Activated CD4-positive, alpha-beta T cell treated with anti-CD3 and anti-CD28 coated beads, Interleukin-2, Interleukin-6, amounts not matched to agents 100 ng/mL and 50 ng/mL, durations not matched to agents 16 hours and 8 hours (primary cell): ENCODE data around the gene NMT2.

Experiments
- DNase-seq: peaks from one replicate; pipeline ENCODE4 v3.0.0-alpha.2; 2020

The NMT2 gene

DNA sequence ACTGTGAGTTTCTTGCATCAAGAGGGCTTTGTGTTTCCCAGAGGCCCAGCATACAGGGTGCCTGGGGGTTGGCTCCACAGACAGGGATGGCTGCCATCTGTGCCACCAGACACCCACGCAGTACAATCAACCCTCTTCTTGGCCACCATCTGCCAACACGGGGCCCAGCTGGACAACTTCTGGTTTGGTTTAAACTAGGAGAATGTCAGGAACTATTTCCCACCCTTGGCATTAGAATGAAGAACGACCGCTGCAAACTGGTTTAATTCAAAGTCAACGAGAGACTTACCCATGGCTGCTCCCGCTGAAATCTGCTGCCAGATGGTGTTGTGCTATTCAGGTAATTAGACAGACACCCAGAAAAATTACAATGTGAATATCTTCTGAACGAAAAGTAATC lies 27.8 kb downstream of the NMT2 start:
- no peak for DNase-seq

- no peak for DNase-seq
These were observed 30.9 kb downstream of the NMT2 start for GRCh38 chr10:15137636-15138035.

- DNase-seq, result no peak
These were observed 31.5 kb downstream of the NMT2 start for GRCh38 chr10:15137036-15137359.

- DNase-seq, result no peak
These were observed 32.1 kb downstream of the NMT2 start for GRCh38 chr10:15136129-15137035.

DNA sequence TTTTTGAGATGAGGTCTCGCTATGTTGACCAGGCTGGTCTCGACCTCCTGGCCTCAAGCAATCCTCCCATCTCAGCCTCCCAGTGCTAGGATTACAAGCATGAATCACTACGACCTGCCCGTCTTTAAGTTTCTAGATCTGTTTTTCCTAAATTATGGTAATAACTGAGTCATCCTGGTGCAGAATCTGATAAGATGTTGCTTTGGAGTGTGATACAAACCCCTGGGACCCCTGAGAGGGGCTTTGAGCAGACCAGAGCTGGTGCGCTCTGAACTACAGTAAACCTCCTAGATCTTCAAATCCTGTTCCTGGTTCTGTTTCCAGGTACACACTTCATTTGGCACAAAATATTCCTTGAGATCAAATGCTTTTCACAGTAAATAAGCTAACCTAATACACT lies 37.2 kb downstream of the NMT2 start:
- no peak for DNase-seq

DNA sequence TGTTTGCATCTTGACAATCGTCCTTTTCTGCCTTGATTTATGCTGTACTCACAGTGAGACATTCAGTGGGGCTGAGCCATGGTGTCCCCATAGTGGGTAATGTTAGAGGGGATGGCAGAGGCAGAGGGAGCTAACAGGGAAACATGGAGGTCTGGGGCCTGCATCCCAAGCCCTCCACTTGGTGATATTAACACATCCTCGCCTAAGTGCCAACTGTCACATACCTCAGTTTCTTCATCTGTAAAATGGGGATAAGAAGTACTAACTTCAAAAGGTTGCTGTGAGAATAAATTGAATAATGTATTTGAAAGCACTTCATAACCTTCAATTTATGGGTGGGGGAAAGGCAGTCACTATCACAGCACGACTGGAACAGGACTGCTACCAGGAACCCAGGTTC lies 43.6 kb downstream of the NMT2 start:
- DNase-seq, result no peak

DNA sequence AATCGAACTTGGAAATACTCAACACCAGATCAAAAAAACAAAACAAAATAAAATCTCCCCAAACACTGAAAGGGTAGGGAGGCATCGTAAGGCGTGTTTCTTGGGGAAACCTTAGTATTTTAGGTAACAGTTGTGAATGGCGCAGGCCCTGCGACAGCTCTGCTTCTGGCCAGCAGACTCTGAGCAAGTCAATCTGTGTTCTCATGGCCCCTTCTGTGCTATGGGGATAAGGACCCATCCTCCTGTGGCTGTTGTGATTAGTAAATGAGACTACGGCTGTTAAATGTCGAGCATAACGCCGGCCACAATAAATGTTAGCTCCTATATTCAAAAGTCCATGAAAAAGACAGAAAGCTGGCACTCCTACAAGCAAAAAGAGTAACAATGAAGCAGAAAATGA lies 44.3 kb downstream of the NMT2 start:
- no peak for DNase-seq

DNA sequence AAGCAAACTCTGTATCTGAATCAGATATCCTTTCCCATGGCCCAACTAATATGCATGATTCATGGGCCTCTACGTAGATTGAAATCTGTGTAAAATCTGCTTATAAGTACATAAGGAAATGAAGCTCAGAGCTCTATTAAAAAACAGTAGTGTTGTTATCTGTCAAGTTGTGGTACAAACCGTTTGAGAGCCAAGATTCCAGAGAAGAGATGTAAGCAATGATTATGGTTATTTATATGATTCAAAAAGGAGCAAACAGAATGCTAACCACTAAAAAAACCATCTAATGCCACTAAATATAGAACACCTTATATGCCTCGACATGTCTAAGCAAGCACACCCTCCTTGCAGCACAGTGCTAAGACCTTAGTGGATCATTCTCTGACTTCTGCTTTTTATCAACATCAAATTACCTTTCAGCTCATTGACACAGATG lies 44.7 kb downstream of the NMT2 start:
- peak; percentile 68 for DNase-seq

DNA sequence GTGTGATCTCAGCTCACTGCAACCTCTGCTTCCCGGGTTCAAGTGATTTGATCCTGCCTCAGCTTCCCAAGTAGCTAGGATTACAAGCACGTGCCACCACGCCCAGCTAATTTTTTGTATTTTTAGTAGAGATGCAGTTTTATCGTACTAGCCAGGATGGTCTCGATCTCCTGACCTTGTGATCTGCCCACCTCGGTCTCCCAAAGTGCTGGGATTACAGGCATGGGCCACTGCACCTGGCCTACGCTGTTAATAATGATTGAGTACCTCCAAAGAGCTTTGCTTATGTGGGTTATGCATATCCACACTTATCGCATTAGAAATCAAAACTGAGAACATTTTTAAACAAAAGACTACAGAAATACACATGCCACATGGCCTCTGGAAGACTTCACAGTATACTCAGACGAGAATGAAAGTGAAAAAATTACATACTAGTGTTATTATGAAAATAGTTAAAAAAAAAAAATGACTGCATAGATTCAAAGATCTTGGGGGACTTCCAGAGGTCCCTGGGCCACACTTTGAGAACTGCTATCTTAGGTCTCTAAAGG lies 45.9 kb downstream of the NMT2 start:
- DNase-seq, result peak; percentile 46

DNA sequence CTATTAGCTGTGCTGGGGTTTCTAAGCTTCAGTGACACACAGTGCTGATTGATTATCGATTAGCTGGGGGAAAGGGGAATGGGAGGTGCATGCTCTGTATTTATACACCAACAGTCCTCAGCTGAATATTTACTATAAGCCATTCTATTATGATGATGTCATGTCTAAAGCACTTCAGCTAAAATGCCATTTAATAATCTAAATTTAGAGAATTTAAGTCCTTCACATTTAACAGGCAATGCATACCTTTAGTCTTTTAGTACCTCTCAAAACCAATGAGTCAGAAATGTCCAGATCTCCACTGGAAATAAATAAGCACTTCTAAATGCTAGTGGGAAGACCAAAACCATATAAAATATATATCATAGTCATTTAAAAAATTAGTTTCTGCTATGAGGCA lies 46.8 kb downstream of the NMT2 start:
- no peak for DNase-seq

DNA sequence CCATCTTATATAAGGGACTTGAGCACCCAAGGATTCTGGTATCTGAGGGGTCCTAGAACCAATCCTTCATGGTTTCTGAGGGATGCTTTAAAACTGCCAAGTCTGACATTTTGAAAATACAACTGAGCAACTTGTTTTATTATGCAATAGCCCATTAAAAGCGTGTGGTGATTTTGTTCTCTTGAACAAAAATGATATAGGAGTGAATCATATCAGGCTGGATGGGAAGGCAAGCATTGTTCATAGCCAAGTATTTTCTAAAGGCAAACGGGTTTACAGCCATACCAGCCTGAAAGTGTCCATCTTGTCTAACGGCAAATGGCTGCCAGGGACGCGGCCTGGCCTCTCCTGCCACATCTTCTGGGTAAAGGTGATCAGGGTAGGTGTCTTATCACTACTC lies 48.0 kb downstream of the NMT2 start:
- DNase-seq, result no peak

DNA sequence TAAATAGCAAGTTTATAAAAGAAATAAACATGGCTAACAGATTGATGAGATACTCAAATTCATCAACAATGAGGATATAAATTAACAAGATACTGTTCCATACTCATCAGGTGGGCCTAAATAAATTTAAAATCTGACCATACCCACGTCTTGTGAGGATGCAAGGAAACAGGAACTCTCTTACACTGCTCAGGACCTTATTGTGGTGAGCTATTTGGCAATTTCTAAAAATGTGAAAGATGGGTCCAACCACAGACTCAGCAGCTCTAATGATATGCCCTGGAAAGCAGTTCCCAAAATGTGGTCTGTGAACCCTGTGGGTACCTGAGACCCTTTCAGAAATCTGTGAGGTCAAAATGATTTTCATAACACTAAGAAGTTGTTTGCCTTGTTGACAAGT lies 49.9 kb downstream of the NMT2 start:
- no peak for DNase-seq

DNA sequence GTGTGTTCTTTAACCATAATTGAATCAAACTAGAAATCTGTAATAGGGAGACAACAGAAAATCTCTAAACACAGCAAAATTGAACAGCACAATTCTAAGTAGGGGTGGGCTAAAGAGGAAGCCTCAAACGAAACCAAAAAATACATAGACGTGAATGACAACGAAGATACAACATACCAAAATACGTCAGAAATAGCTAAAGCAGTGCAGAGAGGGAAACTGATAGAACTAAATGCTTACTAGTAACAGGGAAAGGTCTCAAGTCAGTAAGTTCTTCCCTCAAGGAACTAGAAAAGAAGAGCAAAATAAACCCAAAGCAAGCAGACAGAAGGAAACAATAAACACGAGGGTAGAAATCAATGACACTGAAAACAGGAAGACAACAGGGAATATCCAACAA lies 52.3 kb downstream of the NMT2 start:
- no peak for DNase-seq

- no peak for DNase-seq
These were observed 54.7 kb downstream of the NMT2 start for GRCh38 chr10:15113766-15114165.

DNA sequence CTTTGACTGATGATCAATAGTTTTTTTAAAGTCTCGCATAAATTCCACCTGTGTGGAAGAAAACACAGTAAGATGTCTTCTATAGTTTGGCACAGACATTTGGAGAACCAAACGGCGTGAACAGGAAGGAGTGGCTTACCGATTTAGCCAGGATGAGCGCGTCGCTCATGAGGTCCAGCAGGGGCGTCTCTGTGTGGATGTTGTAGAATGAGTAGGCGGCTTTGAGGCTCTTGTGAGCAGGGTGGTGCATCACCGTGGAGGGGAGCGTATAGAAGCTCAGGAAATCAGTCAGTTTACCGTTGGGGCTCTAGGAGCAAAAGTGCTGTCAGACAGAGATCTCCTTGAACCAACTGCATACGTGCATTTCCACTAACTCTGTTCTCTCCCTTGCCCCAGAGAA lies 55.8 kb downstream of the NMT2 start:
- DNase-seq, result peak; percentile 15

DNA sequence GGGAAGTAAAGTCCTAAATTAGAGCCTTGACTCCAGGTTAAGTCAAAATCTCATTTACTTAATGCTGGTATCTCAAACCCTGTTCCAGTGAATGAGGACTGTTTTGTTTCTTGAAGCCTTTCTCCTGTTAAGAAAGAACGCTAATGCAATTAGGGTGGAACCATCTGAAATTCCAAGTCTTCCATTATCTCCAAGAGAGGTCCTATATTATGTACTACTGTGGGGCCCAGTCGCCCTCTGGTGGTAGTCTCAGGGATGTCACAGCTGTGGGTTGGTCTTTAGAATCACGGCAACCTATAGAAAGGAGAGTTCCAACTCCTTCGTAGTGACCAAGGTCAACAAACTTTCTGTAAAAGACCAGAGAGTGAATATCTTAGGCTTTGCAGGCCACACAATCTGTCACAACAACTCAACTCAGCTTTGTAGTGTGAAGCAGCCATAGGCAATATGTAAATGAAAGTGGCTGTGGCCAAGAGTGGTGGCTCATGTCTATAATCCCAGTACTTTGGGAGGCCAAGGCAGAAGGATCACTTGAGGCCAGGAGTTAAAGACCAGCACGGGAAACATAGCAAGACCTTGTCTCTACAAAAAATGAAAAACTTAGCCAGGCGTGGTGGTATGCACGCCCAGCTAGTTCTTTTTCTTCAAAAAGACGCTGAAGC lies 62.0 kb downstream of the NMT2 start:
- DNase-seq, result peak; percentile 71

DNA sequence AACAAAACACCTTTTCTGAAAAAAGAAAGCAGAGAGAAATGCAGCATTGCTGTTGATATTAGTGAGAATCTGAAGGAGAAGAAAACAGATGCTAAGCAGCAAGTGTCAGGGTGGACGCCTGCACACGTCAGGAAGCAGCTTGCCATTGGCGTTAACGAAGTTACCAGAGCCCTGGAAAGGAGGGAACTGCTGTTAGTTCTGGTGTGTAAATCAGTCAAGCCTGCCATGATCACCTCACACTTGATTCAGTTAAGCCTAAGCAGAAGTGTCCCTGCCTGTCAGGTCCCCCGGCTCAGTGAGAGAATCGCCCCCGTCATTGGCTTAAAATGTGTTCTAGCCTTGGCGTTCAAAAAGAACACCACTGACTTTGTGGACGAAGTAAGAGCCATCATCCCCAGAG lies 65.0 kb downstream of the NMT2 start:
- no peak for DNase-seq

- DNase-seq, result no peak
These were observed 68.6 kb downstream of the NMT2 start for GRCh38 chr10:15099886-15100285.

DNA sequence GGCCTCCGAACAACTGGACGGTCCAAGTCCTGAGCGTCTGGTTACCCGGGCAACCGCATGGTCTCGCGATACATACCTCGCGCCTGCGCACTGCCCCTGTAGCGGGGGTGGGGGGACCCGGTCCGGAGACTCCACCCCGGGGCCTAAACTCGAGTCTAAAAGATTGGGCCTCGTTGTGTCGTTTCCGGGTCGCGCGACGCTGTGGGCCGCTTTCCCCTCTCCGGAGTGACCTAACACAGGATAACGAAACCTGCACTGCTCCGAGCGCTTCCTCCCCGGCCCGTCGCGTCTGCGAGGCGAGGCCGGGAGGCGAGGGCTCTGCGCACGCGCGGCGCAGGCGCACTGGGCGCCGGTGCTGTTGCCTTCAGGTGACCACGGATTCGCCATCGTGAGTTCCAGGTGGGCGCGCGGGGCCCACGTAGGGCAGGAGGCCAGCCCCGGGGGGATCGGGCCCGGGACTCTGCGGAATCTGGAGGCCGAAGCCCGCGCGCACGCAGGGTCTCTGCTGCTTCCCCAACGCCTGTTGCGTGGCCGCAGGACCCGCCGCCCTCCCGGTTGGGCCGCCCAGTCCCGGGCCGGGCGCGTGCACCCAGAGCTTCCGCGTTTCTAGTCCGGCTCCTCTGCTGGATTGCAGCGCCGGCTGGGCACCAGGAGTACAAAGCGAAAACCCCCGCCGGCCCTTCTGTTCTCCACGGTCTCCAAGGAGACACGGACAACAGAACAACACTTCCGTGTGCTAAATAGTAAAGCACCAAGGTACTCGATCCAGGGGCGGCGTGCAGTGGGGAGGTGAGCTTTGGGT lies 71.3 kb downstream of the NMT2 start, which contains the start of gene RPP38:
RPP38 (plus strand) TSS at position 345 of the 802 bp plus-strand sequence. CDS start 5,960 bp downstream, outside the sequence.
- DNase-seq, result peak; percentile 97

GRCh38 chr10:15096661-15097010 lies 71.9 kb downstream of the NMT2 start:
- no peak for DNase-seq

DNA sequence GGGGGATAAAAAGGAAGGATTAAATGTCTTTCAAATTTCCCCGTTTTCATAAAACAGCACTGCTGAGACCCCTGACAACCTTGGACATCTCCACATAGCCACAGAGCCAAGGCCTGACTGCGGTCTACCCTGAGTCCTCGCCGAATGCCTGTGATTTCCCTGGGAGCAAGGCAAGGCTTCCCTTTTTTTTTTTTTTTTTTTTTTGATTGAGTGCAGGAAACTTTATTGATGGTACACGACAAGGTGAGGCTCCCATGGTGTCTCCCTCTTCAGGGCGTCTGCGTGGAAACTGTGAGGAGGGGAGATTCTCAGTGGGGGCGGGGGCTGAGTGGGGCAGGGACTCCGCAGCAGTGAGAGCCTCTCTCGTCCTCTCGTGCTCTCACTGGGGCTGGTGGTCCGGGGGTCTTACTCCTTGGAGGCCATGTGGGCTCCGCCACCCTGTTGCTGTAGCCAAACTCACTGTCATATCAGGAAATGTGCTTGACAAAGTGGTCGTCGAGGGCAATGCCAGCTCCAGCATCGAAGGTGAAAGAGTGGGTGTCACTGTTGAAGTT lies 75.6 kb downstream of the NMT2 start:
- DNase-seq, result no peak

- DNase-seq, result no peak
These were observed 77.1 kb downstream of the NMT2 start for GRCh38 chr10:15091418-15091817.
